ENCODE results near the gene B4GALNT3.

DNA sequence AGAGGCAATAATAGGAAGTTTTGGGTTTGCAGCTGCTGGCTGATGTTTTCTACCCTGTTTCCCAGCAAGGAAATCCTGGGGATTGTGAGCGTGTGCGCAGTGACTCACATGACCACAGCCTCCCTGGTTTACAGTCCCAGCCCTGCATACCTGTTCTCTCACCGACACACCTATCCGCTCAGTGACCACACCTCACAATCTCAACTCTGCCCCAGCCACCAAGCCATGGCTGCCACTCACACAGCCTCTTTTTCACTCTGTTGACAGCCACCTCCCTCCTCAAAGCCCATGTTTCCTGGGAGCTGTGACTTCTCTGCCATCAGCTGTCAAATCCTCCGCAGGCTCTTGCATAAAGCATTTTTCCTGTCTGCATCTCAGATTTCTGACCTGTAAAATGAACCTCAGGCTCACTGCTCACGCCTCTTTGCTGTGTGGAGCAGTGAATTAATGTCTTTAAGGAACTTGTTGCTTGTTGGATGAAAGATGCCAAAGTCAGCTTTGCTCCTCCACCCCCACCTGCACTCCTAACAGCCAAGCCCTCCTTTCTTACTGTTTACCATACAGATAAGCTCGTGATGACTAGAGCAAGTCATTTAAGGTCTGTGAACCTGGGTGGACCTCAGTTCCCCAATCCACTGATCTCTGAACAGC, 43.5 kb downstream of the B4GALNT3 start:
- no peak for TF ChIP-seq ZNF274 (IDR thresholded peaks at IDR 0.05; ENCODE audit: low read depth, low read length)
- no peak for TF ChIP-seq YY1 (IDR thresholded peaks at IDR 0.05; ENCODE audit: insufficient read depth, insufficient read length)

All from NT2/D1 (cell line).